Loucy (cell line): ENCODE data around the gene ARMC5.

Source experiments
- EZH2phosphoT487 ChIP-seq: fragments of 200-600 bp; IDR thresholded peaks from 2 replicates; pipeline ENCODE4 v1.6.1; 2018; ENCODE audit warnings: antibody characterized with exemption, mild to moderate bottlenecking, moderate library complexity, borderline replicate concordance
- TF ChIP-seq, protein P1 (sequence below): fragments of 200-600 bp; sonication (generic); conservative IDR thresholded peaks from 2 replicates; pipeline ENCODE4 v1.5.1; 2014; ENCODE audit warnings: mild to moderate bottlenecking, antibody characterized with exemption, low read length

DNA sequence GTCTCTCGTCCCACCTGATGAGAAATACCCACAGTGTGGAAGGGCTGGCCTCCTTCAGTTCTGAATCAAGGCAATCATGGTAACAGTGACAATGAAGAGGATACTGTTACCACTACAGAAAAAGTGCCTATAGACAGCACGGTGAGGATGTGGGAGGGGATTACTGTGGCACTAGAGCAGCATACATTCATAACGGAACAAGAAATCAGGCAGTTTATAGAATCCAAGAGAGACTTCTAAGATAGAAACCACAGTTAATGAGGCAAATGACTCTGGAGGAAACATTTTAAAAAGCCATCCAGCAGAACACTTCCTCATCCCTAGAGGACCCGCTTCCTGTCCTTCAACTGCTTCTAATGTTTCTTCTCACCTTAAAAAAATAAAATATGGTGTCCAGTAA lies 46.2 kb downstream of the ARMC5 start:
- TF ChIP-seq, protein P1, sequence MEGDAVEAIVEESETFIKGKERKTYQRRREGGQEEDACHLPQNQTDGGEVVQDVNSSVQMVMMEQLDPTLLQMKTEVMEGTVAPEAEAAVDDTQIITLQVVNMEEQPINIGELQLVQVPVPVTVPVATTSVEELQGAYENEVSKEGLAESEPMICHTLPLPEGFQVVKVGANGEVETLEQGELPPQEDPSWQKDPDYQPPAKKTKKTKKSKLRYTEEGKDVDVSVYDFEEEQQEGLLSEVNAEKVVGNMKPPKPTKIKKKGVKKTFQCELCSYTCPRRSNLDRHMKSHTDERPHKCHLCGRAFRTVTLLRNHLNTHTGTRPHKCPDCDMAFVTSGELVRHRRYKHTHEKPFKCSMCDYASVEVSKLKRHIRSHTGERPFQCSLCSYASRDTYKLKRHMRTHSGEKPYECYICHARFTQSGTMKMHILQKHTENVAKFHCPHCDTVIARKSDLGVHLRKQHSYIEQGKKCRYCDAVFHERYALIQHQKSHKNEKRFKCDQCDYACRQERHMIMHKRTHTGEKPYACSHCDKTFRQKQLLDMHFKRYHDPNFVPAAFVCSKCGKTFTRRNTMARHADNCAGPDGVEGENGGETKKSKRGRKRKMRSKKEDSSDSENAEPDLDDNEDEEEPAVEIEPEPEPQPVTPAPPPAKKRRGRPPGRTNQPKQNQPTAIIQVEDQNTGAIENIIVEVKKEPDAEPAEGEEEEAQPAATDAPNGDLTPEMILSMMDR = no peak
- no peak for TF ChIP-seq EZH2phosphoT487
